Right atrium auricular region (tissue), 2 donors: ENCODE results near the gene ESRRB. TPM values are rescaled to one million over a fixed set of nuclear protein-coding genes. Genes with fewer than 3 reads are reported as not detected.

Experiments
- DNase-seq: peaks from one replicate; pipeline ENCODE4 v3.0.0-alpha.2; 2019; ENCODE audit warnings: low spot score
- H3K27ac ChIP-seq, 2 donors: fragments of 200-600 bp; sonication (generic); 1 replicate in 1 of 2; 2 replicates in 1 of 2; pipeline ENCODE4 v1.5.1; 2016 to 2019
- H3K27me3 ChIP-seq, 2 donors: fragments of 200-600 bp; sonication (generic); one replicate each; pipeline versions ENCODE4 v1.5.1 to v1.6.0; 2017 to 2019
- H3K36me3 ChIP-seq: fragments of 200-600 bp; sonication (generic); one replicate; pipeline ENCODE4 v1.5.1; 2016
- H3K4me1 ChIP-seq, 2 donors: fragments of 200-600 bp; sonication (generic); one replicate each; pipeline versions ENCODE4 v1.5.1 to v1.6.0; 2017 to 2019
- H3K4me3 ChIP-seq, 2 donors: fragments of 200-600 bp; sonication (generic); 1 replicate in 1 of 2; 2 replicates in 1 of 2; pipeline ENCODE4 v1.5.1; 2017 to 2019; ENCODE audit warnings: mild to moderate bottlenecking in 1 of 2, moderate library complexity in 1 of 2
- H3K9me3 ChIP-seq, 2 donors: fragments of 200-600 bp; sonication (generic); one replicate each; pipeline ENCODE4 v1.5.1; 2019
- total RNA-seq, 2 donors: library from RNA; depleted of rRNA; stranded (reverse); fragments of >200 nt; gene quantifications; one replicate each; pipeline ENCODE4 v1.1.0, GENCODE V29; 2016
- TF ChIP-seq, protein P1 (sequence below), 2 donors: fragments of 200-600 bp; sonication (generic); IDR thresholded peaks; one replicate each; pipeline ENCODE4 v1.5.1; 2019; ENCODE audit warnings: antibody characterized with exemption in 2 of 2

ESRRB gene
- total RNA-seq, result 10 to 100 TPM; 10.0 to 14.8 TPM

GRCh38 chr14:76375947-76376404 is at the start of gene ESRRB:
Gene ESRRB (plus strand): TSS chr14:76376137. CDS start chr14:76376402, 265 bp downstream.
- Histone ChIP-seq H3K27me3 (peaks cover 6 to 15% of the 10 kb centered on the region in 2 donors), H3K36me3 (no peaks in the 10 kb centered on the region), H3K9me3 (no peaks in the 10 kb centered on the region), H3K4me3 (peak within 1 kb of the TSS; percentile 0 to 33), H3K4me1 (peaks cover 0 to 15% of the 10 kb centered on the region in 2 donors), H3K27ac (no peak within 1 kb of the TSS)
- DNase-seq, result no peak
- TF ChIP-seq, protein P1, sequence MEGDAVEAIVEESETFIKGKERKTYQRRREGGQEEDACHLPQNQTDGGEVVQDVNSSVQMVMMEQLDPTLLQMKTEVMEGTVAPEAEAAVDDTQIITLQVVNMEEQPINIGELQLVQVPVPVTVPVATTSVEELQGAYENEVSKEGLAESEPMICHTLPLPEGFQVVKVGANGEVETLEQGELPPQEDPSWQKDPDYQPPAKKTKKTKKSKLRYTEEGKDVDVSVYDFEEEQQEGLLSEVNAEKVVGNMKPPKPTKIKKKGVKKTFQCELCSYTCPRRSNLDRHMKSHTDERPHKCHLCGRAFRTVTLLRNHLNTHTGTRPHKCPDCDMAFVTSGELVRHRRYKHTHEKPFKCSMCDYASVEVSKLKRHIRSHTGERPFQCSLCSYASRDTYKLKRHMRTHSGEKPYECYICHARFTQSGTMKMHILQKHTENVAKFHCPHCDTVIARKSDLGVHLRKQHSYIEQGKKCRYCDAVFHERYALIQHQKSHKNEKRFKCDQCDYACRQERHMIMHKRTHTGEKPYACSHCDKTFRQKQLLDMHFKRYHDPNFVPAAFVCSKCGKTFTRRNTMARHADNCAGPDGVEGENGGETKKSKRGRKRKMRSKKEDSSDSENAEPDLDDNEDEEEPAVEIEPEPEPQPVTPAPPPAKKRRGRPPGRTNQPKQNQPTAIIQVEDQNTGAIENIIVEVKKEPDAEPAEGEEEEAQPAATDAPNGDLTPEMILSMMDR (IDR thresholded peaks at IDR 0.05), result no peak

DNA sequence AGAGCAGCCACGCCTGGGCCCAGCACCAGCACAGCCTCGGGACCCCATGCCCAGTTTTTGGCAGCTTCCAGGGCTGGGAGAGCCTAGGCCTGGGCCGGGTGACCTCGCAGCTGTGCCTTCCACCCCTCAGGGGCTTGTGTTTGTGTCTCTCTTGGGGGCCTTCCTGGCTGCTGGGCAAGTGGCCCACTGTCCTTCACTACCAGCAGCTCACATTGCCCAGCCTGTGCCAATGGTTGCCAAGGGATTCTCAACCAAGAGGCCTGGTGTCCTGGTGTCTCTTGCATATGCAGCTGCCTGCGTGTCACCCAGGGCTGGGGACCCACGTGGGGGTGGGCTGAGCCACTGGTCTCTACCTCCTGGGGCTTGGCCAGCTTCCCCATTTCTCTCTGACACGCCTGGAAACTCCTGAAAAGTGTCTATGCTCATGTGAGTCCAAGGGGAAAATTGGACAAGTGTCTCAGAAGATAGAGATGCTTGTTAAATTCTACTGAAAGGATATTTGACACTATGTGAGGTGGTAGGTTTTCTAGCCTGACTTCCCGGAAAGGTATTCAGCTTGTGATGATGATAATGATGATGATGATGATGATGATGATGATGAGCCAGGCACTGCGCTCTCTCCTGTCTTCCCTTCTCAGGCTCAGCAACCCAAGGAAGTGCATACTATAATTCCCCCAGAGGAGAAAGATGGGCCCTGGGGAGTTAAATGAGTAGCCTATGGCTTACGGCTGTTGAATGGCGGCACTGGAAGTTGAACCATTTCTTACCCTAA is 48.8 kb upstream of the ESRRB start:
- Histone ChIP-seq H3K27me3 (no peaks in the 10 kb centered on the region), H3K27ac (no peak overlapping the region), H3K4me1 (peaks cover 0 to 14% of the 10 kb centered on the region in 2 donors), H3K9me3 (no peaks in the 10 kb centered on the region), H3K36me3 (no peaks in the 10 kb centered on the region), H3K4me3 (no peak overlapping the region)
- no peak for DNase-seq
- TF ChIP-seq, protein P1 (IDR thresholded peaks at IDR 0.05), result no peak

DNA sequence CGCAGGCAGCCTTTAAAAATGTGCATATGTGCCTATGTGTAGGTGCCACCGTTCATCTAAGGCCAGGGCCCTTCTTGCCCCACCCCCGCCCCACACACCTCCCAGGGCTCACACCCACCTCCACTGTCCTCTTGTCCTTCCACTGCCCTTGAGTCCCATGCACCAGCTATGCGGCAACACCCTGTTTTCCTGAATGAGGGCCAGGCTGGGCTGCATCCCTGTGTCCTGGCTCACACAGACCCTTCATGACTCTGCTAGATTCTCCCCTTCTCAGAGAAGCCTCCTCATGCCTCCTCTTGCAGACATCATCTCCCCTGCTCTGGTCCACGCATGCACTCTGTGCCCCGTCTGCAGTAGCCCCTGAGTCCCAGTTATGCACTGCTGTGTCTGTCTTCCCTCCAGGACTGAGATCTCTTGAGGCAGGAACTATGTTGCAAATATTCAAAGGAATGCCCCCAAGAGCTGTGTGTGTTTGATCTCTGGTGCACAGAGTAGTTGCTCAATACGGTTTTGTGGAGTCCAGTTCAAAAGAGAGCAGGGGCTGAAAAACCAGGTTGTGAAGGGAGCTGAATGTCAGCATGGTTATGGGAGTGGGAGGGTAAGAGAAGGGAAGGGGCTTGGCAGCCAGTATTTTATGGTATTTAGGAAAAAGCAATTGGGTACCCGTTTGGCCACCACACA is 47.3 kb upstream of the ESRRB start:
- Histone ChIP-seq H3K27ac (no peak overlapping the region), H3K27me3 (no peaks in the 10 kb centered on the region), H3K4me1 (peaks cover 0 to 14% of the 10 kb centered on the region in 2 donors), H3K36me3 (no peaks in the 10 kb centered on the region), H3K4me3 (no peak overlapping the region), H3K9me3 (no peaks in the 10 kb centered on the region)
- TF ChIP-seq, protein P1 (IDR thresholded peaks at IDR 0.05), result no peak
- DNase-seq, result no peak

GRCh38 chr14:76329154-76329928 is 46.6 kb upstream of the ESRRB start:
- Histone ChIP-seq H3K4me1 (peaks cover 0 to 14% of the 10 kb centered on the region in 2 donors), H3K4me3 (no peak overlapping the region), H3K27ac (no peak overlapping the region), H3K27me3 (no peaks in the 10 kb centered on the region), H3K9me3 (no peaks in the 10 kb centered on the region), H3K36me3 (no peaks in the 10 kb centered on the region)
- TF ChIP-seq, protein P1 (IDR thresholded peaks at IDR 0.05), result no peak
- no peak for DNase-seq

DNA sequence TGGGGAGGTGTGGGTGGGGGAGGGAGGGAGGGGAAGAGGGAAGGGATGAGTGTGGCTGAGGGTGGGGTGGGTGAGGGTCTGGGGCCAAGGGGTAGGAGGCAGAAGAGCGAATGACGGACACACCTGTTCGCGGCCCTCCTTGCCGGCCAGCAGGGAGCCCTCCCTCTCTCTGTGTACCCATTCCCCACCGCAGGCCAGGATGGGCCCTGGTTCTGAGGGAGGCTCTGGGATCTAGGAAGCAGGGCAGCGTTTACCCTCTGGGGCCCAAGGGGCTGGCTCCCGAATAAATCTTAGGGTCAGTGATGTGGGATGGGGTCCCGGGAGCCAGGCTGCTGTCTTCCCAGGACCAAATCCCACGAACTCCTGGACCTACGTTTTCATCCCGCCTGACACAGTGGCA is 46.0 kb upstream of the ESRRB start:
- H3K27me3 ChIP-seq, result no peaks in the 10 kb centered on the region
- no peak overlapping the region for H3K4me3 ChIP-seq
- H3K4me1 ChIP-seq, result peaks cover 0 to 14% of the 10 kb centered on the region in 2 donors
- TF ChIP-seq, protein P1 (IDR thresholded peaks at IDR 0.05), result no peak
- no peaks in the 10 kb centered on the region for H3K36me3 ChIP-seq
- no peak for DNase-seq
- no peaks in the 10 kb centered on the region for H3K9me3 ChIP-seq
- no peak overlapping the region for H3K27ac ChIP-seq
